Nephron progenitor cell (in vitro differentiated cells): Measurements from ENCODE around the gene NINJ2.
"Not testable (repeated sequence)": the region's sequence is repeated elsewhere in the genome, so short reads cannot be mapped to it uniquely, and the experiment has no call there.

Experiments
- DNase-seq: peaks from one replicate; pipeline ENCODE4 v3.0.0; 2021
- H3K27ac Mint-ChIP-seq: 2 replicates; pipeline ENCODE4 v1.8.0; 2021; ENCODE audit warnings: mild to moderate bottlenecking, moderate library complexity, mixed read lengths
- H3K27me3 Mint-ChIP-seq: 2 replicates; pipeline ENCODE4 v1.8.0; 2021; ENCODE audit warnings: mild to moderate bottlenecking, low read depth, mixed read lengths; ENCODE audit not compliant: poor library complexity
- H3K36me3 Mint-ChIP-seq: 2 replicates; pipeline ENCODE4 v1.8.0; 2021; ENCODE audit warnings: low read depth, mixed read lengths
- H3K4me1 Mint-ChIP-seq: 2 replicates; pipeline ENCODE4 v1.8.0; 2021; ENCODE audit warnings: mixed read lengths
- H3K4me3 Mint-ChIP-seq: 2 replicates; pipeline ENCODE4 v1.8.0; 2021; ENCODE audit warnings: mild to moderate bottlenecking, moderate library complexity, mixed read lengths
- H3K9me3 Mint-ChIP-seq: 2 replicates; pipeline ENCODE4 v1.8.0; 2021; ENCODE audit warnings: mild to moderate bottlenecking, moderate library complexity, mixed read lengths
- CTCF ChIP-seq: fragments of 200-600 bp; sonication (generic); IDR thresholded peaks from 2 replicates; pipeline ENCODE4 v1.5.0; 2021; ENCODE audit warnings: antibody characterized with exemption

The NINJ2 gene

GRCh38 chr12:630656-631632 is 32.3 kb downstream of the NINJ2 start:
- no peak for DNase-seq
- no peak overlapping the region for H3K4me3 Mint-ChIP-seq
- no peaks in the 10 kb centered on the region for H3K9me3 Mint-ChIP-seq
- H3K27ac Mint-ChIP-seq, result no peak overlapping the region
- H3K36me3 Mint-ChIP-seq, result no peaks in the 10 kb centered on the region
- peaks cover 45% of the 10 kb centered on the region for H3K4me1 Mint-ChIP-seq
- TF ChIP-seq CTCF, result no peak
- peaks cover 12% of the 10 kb centered on the region for H3K27me3 Mint-ChIP-seq

- not testable (repeated sequence) for H3K27ac Mint-ChIP-seq, H3K27me3 Mint-ChIP-seq
Observed at GRCh38 chr12:628742-629078, 34.5 kb downstream of the NINJ2 start.

GRCh38 chr12:627863-628741 is 35.1 kb downstream of the NINJ2 start:
- Mint-ChIP-seq H3K4me3 (no peak overlapping the region), H3K36me3 (no peaks in the 10 kb centered on the region), H3K4me1 (peaks cover 41% of the 10 kb centered on the region), H3K27me3 (peaks cover 4% of the 10 kb centered on the region), H3K9me3 (no peaks in the 10 kb centered on the region), H3K27ac (no peak overlapping the region)
- no peak for TF ChIP-seq CTCF
- peak; percentile 26 for DNase-seq

More at GRCh38 chr12:628742-629078, 34.5 kb downstream of the NINJ2 start:
- peaks cover 37% of the 10 kb centered on the region for H3K4me1 Mint-ChIP-seq
- not testable (repeated sequence) for H3K36me3 Mint-ChIP-seq, DNase-seq, H3K4me3 Mint-ChIP-seq, H3K9me3 Mint-ChIP-seq

- no peak for DNase-seq
- TF ChIP-seq CTCF, result no peak
- Mint-ChIP-seq H3K27me3 (peaks cover 4% of the 10 kb centered on the region), H3K4me3 (no peak overlapping the region), H3K36me3 (no peaks in the 10 kb centered on the region), H3K4me1 (peaks cover 42% of the 10 kb centered on the region), H3K27ac (peak overlapping the region; percentile 40), H3K9me3 (no peaks in the 10 kb centered on the region)
Observed at GRCh38 chr12:627285-627684, 36.0 kb downstream of the NINJ2 start.

- DNase-seq, result no peak
- H3K4me1 Mint-ChIP-seq, result peaks cover 37% of the 10 kb centered on the region
Observed at GRCh38 chr12:625998-626397, 37.2 kb downstream of the NINJ2 start.

More at GRCh38 chr12:625998-626397, 37.2 kb downstream of the NINJ2 start:
- H3K27ac Mint-ChIP-seq, result no peak overlapping the region
- TF ChIP-seq CTCF, result no peak
- no peak overlapping the region for H3K4me3 Mint-ChIP-seq
- H3K36me3 Mint-ChIP-seq, result no peaks in the 10 kb centered on the region
- H3K27me3 Mint-ChIP-seq, result peaks cover 4% of the 10 kb centered on the region
- H3K9me3 Mint-ChIP-seq, result no peaks in the 10 kb centered on the region
